ENCODE results near the gene ART3.

The ART3 gene

DNA sequence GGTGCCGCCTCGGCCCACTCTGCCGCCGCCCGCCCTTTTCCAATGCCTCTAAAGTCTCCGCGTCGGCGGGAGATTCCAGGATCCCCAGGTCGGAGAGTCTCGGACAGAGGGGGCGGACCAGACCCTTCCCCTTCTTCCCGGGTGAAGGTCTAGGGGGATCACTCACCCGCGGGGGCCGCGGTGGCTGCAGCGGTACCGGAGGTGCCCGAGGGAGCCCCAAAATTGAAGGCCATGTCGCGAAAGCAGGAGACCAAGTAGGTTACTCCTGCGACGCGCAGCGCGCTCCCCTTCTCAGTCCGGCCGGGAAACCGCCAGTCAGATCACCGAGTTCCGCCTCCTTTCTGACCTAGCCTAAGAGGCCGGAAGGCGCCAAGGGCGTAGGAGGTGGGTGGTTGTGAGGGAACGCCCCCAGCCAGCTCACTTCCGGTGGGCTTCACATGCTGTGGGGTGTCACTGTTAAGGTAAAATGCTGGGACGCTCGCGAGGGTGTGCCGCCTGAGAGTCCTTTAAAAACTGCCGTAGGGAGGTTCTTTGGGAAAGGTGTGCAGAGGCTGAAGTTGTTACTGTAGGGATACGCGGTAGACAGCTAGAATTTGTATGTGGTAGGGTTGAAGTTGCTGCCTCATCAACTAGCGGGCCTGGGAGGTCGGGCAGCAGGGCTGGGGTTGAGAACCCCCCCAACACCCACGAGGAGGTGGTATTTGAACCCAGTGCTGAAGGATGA is 73.8 kb downstream of the ART3 start, which contains the start of gene NUP54:
NUP54 (minus strand) TSS at position 256 of the 724 bp plus-strand sequence; CDS start at position 233, 23 bp downstream.
- DNase-seq = peak; percentile 89

- DNase-seq = no peak
Measured at GRCh38 chr4:76153356-76153755, 78.8 kb downstream of the ART3 start.

DNA sequence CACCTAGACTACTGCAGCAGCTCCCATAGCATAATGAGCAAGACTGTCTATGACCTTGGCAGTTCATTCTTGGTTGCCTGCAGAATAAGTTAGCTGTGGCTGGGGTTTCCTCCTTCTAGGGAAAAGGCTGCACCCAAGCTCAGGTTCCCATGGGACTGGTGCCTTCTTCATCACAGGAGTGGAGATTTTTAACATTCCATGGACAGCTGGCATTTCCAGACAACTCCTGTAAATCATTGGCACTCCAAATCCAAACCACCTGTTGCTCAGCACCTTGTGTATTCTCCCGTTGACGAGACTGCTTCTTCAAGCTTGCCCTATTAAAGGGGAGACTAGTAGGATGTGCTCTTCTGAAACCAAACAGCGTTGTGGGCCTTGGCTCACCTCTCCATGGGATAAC is 81.5 kb downstream of the ART3 start:
- no peak for DNase-seq

GRCh38 chr4:76156635-76157034 is 82.1 kb downstream of the ART3 start:
- no peak for DNase-seq

DNA sequence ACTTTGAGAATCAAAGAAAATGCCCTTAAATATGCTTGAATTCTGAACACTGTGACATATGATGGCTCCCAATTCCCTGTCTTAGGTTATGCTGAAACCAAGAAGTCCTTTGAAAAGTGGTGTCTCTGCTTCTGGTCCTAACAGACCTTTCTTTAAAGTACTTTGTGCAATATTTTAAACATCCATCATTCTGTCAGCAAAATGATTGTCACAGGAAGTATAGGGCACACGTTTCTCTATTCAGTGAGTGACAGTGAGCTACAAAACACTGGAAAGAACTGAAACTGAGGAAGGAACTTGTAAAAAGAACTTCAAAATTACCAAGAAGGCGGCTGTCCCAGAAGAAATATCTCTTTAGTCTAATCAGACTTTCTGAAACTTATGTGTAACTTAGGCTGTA is 85.8 kb downstream of the ART3 start:
- no peak for DNase-seq
